ENCODE results near the gene MBD5. TPM values are rescaled to one million over a fixed set of nuclear protein-coding genes. Genes with fewer than 3 reads are reported as not detected.

MBD5 gene
- total and polyA plus RNA-seq, 7 donors = 2.3 to 81.1 (median 67.0) TPM

DNA sequence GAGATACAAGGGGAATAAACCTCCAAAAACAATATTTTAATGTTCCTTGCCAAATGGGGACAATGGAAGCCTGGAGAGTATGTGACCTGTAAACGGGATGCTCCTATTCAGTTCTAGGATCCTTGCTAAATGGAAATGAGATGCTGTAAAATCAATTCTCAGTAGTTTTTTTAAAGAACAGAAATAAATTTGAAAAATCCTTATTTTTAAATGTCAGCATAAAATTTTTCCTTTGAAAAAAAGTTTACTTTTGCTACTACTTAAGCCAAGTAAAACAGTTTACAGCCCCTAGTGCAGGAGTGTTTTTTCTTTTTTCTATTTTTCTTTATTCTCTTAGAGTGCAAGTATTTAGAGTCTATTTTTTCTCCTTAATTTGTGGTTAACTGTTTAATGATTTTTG is 158.8 kb downstream of the MBD5 start:
- intact Hi-C loops (cut with DNase I) = no loop called here
- H3K27me3 ChIP-seq = no peaks in the 10 kb centered on the region
- H3K4me1 ChIP-seq = no peaks in the 10 kb centered on the region
- no peak for TF ChIP-seq EP300 (IDR thresholded peaks at IDR 0.05)
- TF ChIP-seq POLR2A (IDR thresholded peaks at IDR 0.05) = no peak
- TF ChIP-seq, protein P1, sequence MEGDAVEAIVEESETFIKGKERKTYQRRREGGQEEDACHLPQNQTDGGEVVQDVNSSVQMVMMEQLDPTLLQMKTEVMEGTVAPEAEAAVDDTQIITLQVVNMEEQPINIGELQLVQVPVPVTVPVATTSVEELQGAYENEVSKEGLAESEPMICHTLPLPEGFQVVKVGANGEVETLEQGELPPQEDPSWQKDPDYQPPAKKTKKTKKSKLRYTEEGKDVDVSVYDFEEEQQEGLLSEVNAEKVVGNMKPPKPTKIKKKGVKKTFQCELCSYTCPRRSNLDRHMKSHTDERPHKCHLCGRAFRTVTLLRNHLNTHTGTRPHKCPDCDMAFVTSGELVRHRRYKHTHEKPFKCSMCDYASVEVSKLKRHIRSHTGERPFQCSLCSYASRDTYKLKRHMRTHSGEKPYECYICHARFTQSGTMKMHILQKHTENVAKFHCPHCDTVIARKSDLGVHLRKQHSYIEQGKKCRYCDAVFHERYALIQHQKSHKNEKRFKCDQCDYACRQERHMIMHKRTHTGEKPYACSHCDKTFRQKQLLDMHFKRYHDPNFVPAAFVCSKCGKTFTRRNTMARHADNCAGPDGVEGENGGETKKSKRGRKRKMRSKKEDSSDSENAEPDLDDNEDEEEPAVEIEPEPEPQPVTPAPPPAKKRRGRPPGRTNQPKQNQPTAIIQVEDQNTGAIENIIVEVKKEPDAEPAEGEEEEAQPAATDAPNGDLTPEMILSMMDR (IDR thresholded peaks at IDR 0.05) = no peak
- no peak for TF ChIP-seq POLR2AphosphoS5 (IDR thresholded peaks at IDR 0.05)
- DNase-seq = no peak
- no peak overlapping the region for H3K27ac ChIP-seq
- 97 to 99% methylated on average over 1 of the region's 1 CpG for WGBS, 2 donors
- no peaks in the 10 kb centered on the region for H3K9me3 ChIP-seq
- H3K4me3 ChIP-seq = no peak overlapping the region
- peaks cover 0 to 40% (median 0%) of the 10 kb centered on the region in 4 donors for H3K36me3 ChIP-seq

DNA sequence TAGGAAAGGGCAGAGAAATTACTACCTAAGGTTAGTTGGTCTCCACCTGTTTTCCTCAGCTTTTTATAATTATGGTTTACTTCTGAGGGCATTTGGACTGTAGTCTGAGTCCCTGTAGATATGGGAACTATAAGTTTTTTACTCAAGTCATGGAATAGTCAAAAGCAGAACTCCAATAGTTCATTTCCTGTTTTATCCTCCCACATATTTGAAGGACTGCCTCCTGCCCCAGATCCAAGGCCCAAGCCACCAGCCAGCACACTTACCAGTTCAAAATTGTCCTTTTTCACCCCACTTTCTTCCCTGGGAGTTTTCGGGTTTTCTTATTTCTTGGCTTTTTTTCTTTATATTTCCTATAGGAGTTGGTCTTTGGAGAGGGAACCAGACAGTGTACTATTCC is 164.1 kb downstream of the MBD5 start:
- peaks cover 0 to 26% (median 0%) of the 10 kb centered on the region in 4 donors for H3K36me3 ChIP-seq
- H3K27me3 ChIP-seq = no peaks in the 10 kb centered on the region
- TF ChIP-seq, protein P1 (IDR thresholded peaks at IDR 0.05) = no peak
- TF ChIP-seq EP300 (IDR thresholded peaks at IDR 0.05) (no peak), POLR2A (IDR thresholded peaks at IDR 0.05) (no peak), POLR2AphosphoS5 (IDR thresholded peaks at IDR 0.05) (no peak)
- no peaks in the 10 kb centered on the region for H3K9me3 ChIP-seq
- DNase-seq = no peak
- intact Hi-C loops (cut with DNase I) = no loop called here
- H3K4me1 ChIP-seq = no peaks in the 10 kb centered on the region
- 94 to 95% methylated on average over 1 of the region's 1 CpG for WGBS, 2 donors
- no peak overlapping the region for H3K27ac ChIP-seq
- no peak overlapping the region for H3K4me3 ChIP-seq

DNA sequence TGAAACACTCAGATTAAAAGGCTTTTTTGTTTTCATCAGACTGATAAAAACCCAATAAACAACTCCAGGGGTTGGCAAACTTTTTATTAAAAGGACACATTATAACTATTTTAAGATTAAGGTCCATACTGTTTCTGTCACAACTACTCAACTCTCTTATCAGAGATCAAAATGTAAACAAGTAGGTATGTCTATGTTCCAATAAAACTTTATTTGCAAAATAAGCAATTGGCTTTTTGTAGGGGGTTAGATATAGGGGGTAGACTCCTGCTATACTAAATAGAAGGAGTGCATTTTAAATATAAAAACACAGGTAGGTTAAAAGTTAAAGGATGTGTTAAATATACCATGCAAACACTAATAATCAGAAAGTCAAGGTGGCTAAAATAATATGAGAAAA is 174.0 kb downstream of the MBD5 start:
- no peak for TF ChIP-seq EP300 (IDR thresholded peaks at IDR 0.05)
- no peak for DNase-seq
- Histone ChIP-seq H3K4me1 (no peaks in the 10 kb centered on the region), H3K27ac (no peak overlapping the region), H3K36me3 (no peaks in the 10 kb centered on the region), H3K27me3 (no peaks in the 10 kb centered on the region), H3K9me3 (no peaks in the 10 kb centered on the region), H3K4me3 (no peak overlapping the region)
- intact Hi-C loops (cut with DNase I) = no loop called here

DNA sequence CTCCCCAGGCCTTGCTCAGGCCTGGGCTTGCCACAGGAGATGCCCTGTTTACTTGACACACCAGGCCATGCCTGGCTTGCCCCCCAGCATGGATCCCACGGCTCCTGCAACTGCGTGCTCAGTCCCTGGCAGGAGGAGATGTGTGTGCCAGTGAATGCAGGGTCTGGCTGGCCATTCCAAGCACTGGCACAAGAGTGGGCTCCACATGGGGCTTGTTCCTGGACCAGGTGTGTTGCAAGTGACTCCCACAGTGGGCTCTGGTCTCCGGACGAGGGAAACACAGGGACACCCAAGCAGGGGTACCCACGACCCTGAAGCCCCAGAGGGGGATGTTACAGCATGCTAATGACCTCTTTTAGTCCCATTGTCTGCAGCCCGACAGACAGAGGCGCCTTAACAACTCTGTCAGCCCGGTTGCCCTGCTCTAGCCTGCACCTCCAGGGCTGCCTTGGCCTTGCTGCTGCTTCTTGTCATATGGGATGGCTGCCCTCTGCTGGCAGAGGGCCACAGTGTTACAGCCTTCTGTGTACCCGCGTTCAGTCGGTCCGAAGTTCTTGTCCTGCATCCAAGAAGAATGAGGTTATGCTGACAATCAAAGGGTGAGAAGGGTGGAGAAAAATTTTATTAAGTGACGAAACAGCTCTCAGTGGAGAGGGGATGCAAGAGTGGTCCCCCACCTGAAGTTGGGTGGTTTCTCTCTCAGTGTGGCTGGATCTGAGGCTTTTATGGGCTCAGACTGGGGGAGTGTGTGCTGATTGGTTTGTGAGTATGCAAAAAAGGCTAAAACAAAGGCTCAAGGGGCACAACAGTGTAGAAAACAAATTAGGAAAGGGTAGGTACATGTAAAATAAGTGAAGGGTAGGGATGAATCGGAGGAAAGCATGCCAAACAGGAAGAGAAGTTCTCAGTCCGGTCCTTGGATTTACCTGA is 180.4 kb downstream of the MBD5 start:
- intact Hi-C loops (cut with DNase I) = loop anchor here (5.0 kb wide), 2 partner anchors 209 to 264 kb away; no protein-coding TSS in a partner anchor
- peak; percentile 87 for DNase-seq
- H3K4me3 ChIP-seq = no peak overlapping the region
- H3K4me1 ChIP-seq = no peaks in the 10 kb centered on the region
- no peaks in the 10 kb centered on the region for H3K36me3 ChIP-seq
- TF ChIP-seq, protein P1 (IDR thresholded peaks at IDR 0.05) = peak in 2 of 4 experiments; percentile 55 to 62
- no peak for TF ChIP-seq POLR2A (IDR thresholded peaks at IDR 0.05)
- TF ChIP-seq POLR2AphosphoS5 (IDR thresholded peaks at IDR 0.05) = no peak
- no peak for TF ChIP-seq EP300 (IDR thresholded peaks at IDR 0.05)
- 94% methylated on average over 15 of the region's 15 CpGs for WGBS, 2 donors
- no peaks in the 10 kb centered on the region for H3K9me3 ChIP-seq
- no peak overlapping the region for H3K27ac ChIP-seq
- no peaks in the 10 kb centered on the region for H3K27me3 ChIP-seq

DNA sequence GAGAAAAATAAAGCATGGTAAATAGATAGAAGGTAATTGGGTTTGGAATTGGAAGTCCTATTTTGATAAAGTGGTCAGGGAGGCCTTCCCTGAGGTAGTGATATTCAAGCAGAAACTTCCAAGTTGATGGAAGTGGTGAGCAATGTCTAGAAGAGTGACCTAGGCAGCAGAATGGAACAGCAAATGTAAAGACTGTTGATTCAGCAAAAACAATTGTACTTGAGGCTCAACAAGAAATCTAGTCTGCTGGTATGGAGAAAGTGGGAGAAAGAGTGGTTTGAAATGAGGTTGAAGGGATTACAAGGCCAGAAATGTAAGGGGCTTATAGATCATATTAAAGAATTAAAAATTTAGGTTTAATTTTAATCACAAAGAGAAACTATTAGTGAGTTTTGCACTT is 181.3 kb downstream of the MBD5 start:
- TF ChIP-seq POLR2AphosphoS5 (IDR thresholded peaks at IDR 0.05) = no peak
- TF ChIP-seq, protein P1 (IDR thresholded peaks at IDR 0.05) = no peak
- Histone ChIP-seq H3K9me3 (no peaks in the 10 kb centered on the region), H3K36me3 (no peaks in the 10 kb centered on the region), H3K27me3 (no peaks in the 10 kb centered on the region), H3K27ac (no peak overlapping the region), H3K4me3 (no peak overlapping the region), H3K4me1 (no peaks in the 10 kb centered on the region)
- intact Hi-C loops (cut with DNase I) = loop anchor here (5.0 kb wide), 2 partner anchors 210 to 265 kb away; no protein-coding TSS in a partner anchor
- DNase-seq = no peak
